ENCODE results near the gene TPTE.
"Not testable (repeated sequence)": the region's sequence is repeated elsewhere in the genome, so short reads cannot be mapped to it uniquely, and the experiment has no call there.

DNA sequence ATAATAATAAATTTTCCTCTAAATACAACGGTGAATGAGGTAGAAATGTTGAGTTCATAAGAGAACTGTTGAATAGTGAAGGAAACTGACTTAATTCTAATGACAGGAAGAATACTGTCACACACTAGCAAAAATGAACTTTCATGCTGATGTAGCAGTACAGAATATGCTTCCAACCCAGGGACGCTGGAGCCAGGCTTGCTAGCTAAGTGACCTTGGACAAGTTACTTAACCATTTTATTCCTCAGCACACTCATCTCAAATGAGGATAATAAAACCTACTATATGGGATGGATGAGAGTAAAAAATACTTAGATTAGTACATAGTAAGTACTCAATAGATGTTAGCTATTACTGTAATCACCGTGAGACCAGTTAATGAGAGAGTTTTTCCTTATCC, 36.5 kb upstream of the TPTE start:
- TF ChIP-seq POLR2A, CTCF, POLR2AphosphoS5 (IDR thresholded peaks at IDR 0.05): not testable (repeated sequence)
